ENCODE results near the gene ZSCAN5A.
"Not testable (repeated sequence)": the region's sequence is repeated elsewhere in the genome, so short reads cannot be mapped to it uniquely, and the experiment has no call there.

Gene ZSCAN5A

GRCh38 chr19:56321989-56322440 lies 7.4 kb upstream of the ZSCAN5A start:
- H3K4me3 Mint-ChIP-seq: no peak overlapping the region
- H3K27ac Mint-ChIP-seq: no peak overlapping the region
- no peaks in the 10 kb centered on the region for H3K9me3 Mint-ChIP-seq
- H3K36me3 Mint-ChIP-seq: no peaks in the 10 kb centered on the region
- H3K4me1 Mint-ChIP-seq: no peaks in the 10 kb centered on the region
- no peaks in the 10 kb centered on the region for H3K27me3 Mint-ChIP-seq

- H3K4me1 Mint-ChIP-seq: no peaks in the 10 kb centered on the region
- H3K4me3 Mint-ChIP-seq: no peak overlapping the region
- H3K27ac Mint-ChIP-seq: no peak overlapping the region
- no peaks in the 10 kb centered on the region for H3K27me3 Mint-ChIP-seq
- no peaks in the 10 kb centered on the region for H3K36me3 Mint-ChIP-seq
- H3K9me3 Mint-ChIP-seq: no peaks in the 10 kb centered on the region
Observed at GRCh38 chr19:56321254-56321988, 6.8 kb upstream of the ZSCAN5A start.

GRCh38 chr19:56319991-56320390 lies 5.4 kb upstream of the ZSCAN5A start:
- Mint-ChIP-seq H3K4me3 (no peak overlapping the region), H3K36me3 (no peaks in the 10 kb centered on the region), H3K9me3 (no peaks in the 10 kb centered on the region), H3K27ac (no peak overlapping the region), H3K4me1 (peaks cover 7% of the 10 kb centered on the region), H3K27me3 (no peaks in the 10 kb centered on the region)

GRCh38 chr19:56317749-56318148 lies 3.1 kb upstream of the ZSCAN5A start:
- Mint-ChIP-seq H3K27ac (no peak overlapping the region), H3K9me3 (no peaks in the 10 kb centered on the region), H3K27me3 (no peaks in the 10 kb centered on the region), H3K36me3 (peaks cover 2% of the 10 kb centered on the region), H3K4me3 (no peak overlapping the region), H3K4me1 (peaks cover 19% of the 10 kb centered on the region)

- peaks cover 4% of the 10 kb centered on the region for H3K36me3 Mint-ChIP-seq
- H3K4me3 Mint-ChIP-seq: no peak overlapping the region
- no peak overlapping the region for H3K27ac Mint-ChIP-seq
- peaks cover 26% of the 10 kb centered on the region for H3K4me1 Mint-ChIP-seq
- no peaks in the 10 kb centered on the region for H3K27me3 Mint-ChIP-seq
- H3K9me3 Mint-ChIP-seq: no peaks in the 10 kb centered on the region
Observed at GRCh38 chr19:56316728-56317127, 2.1 kb upstream of the ZSCAN5A start.

GRCh38 chr19:56315077-56315828 lies 614 bp upstream of the ZSCAN5A start:
- peaks cover 10% of the 10 kb centered on the region for H3K36me3 Mint-ChIP-seq
- H3K9me3 Mint-ChIP-seq: no peaks in the 10 kb centered on the region
- peak overlapping the region; percentile 99 for H3K27ac Mint-ChIP-seq
- H3K27me3 Mint-ChIP-seq: no peaks in the 10 kb centered on the region
- H3K4me1 Mint-ChIP-seq: peaks cover 29% of the 10 kb centered on the region
- H3K4me3 Mint-ChIP-seq: peak overlapping the region; percentile 94

GRCh38 chr19:56314018-56314380 lies 640 bp downstream of the ZSCAN5A start:
- Mint-ChIP-seq H3K27ac (peak overlapping the region; percentile 99), H3K27me3 (no peaks in the 10 kb centered on the region), H3K36me3 (peaks cover 14% of the 10 kb centered on the region), H3K9me3 (no peaks in the 10 kb centered on the region), H3K4me1 (peaks cover 30% of the 10 kb centered on the region), H3K4me3 (peak overlapping the region; percentile 94)

- peak overlapping the region; percentile 99 for H3K27ac Mint-ChIP-seq
- H3K27me3 Mint-ChIP-seq: no peaks in the 10 kb centered on the region
- H3K36me3 Mint-ChIP-seq: peaks cover 19% of the 10 kb centered on the region
- H3K4me3 Mint-ChIP-seq: peak overlapping the region; percentile 94
- H3K9me3 Mint-ChIP-seq: no peaks in the 10 kb centered on the region
- peaks cover 31% of the 10 kb centered on the region for H3K4me1 Mint-ChIP-seq
Observed at GRCh38 chr19:56312787-56313657, 1.6 kb downstream of the ZSCAN5A start.

GRCh38 chr19:56312342-56312741 lies 2.3 kb downstream of the ZSCAN5A start:
- Mint-ChIP-seq H3K9me3 (no peaks in the 10 kb centered on the region), H3K27ac (no peak overlapping the region), H3K36me3 (peaks cover 19% of the 10 kb centered on the region), H3K27me3 (no peaks in the 10 kb centered on the region), H3K4me3 (no peak overlapping the region), H3K4me1 (peaks cover 31% of the 10 kb centered on the region)

- H3K4me3 Mint-ChIP-seq: no peak overlapping the region
- H3K4me1 Mint-ChIP-seq: peaks cover 24% of the 10 kb centered on the region
- H3K27me3 Mint-ChIP-seq: no peaks in the 10 kb centered on the region
- no peaks in the 10 kb centered on the region for H3K9me3 Mint-ChIP-seq
- peaks cover 23% of the 10 kb centered on the region for H3K36me3 Mint-ChIP-seq
- H3K27ac Mint-ChIP-seq: no peak overlapping the region
Observed at GRCh38 chr19:56310462-56310861, 4.2 kb downstream of the ZSCAN5A start.

GRCh38 chr19:56309511-56310185 lies 5.0 kb downstream of the ZSCAN5A start:
- Mint-ChIP-seq H3K27ac (no peak overlapping the region), H3K36me3 (peaks cover 26% of the 10 kb centered on the region), H3K4me1 (peaks cover 24% of the 10 kb centered on the region), H3K27me3 (no peaks in the 10 kb centered on the region), H3K9me3 (no peaks in the 10 kb centered on the region), H3K4me3 (no peak overlapping the region)

- H3K27ac Mint-ChIP-seq: no peak overlapping the region
- peaks cover 22% of the 10 kb centered on the region for H3K4me1 Mint-ChIP-seq
- no peaks in the 10 kb centered on the region for H3K27me3 Mint-ChIP-seq
- peaks cover 31% of the 10 kb centered on the region for H3K36me3 Mint-ChIP-seq
- H3K4me3 Mint-ChIP-seq: no peak overlapping the region
- no peaks in the 10 kb centered on the region for H3K9me3 Mint-ChIP-seq
Observed at GRCh38 chr19:56308792-56309191, 5.8 kb downstream of the ZSCAN5A start.

- Mint-ChIP-seq H3K4me1 (peaks cover 16% of the 10 kb centered on the region), H3K36me3 (peaks cover 33% of the 10 kb centered on the region)
- H3K4me3 Mint-ChIP-seq, H3K9me3 Mint-ChIP-seq, H3K27ac Mint-ChIP-seq, H3K27me3 Mint-ChIP-seq: not testable (repeated sequence)
Observed at GRCh38 chr19:56307062-56307461, 7.6 kb downstream of the ZSCAN5A start.

GRCh38 chr19:56306016-56306415 lies 8.6 kb downstream of the ZSCAN5A start:
- Mint-ChIP-seq H3K27me3 (no peaks in the 10 kb centered on the region), H3K9me3 (no peaks in the 10 kb centered on the region), H3K27ac (no peak overlapping the region), H3K4me3 (no peak overlapping the region), H3K36me3 (peaks cover 29% of the 10 kb centered on the region), H3K4me1 (peaks cover 20% of the 10 kb centered on the region)

GRCh38 chr19:56304243-56304642 lies 10.4 kb downstream of the ZSCAN5A start:
- H3K36me3 Mint-ChIP-seq: peaks cover 30% of the 10 kb centered on the region
- H3K27ac Mint-ChIP-seq: no peak overlapping the region
- no peak overlapping the region for H3K4me3 Mint-ChIP-seq
- H3K9me3 Mint-ChIP-seq: no peaks in the 10 kb centered on the region
- H3K27me3 Mint-ChIP-seq: no peaks in the 10 kb centered on the region
- H3K4me1 Mint-ChIP-seq: peaks cover 29% of the 10 kb centered on the region

Data from activated naive CD4-positive, alpha-beta T cell treated with anti-CD3 and anti-CD28 coated beads, Interleukin-2, amount 50 U/mL, for 24 hours (primary cell).